GM19397 (cell line): ENCODE results near the gene RDX.

Experiments used
- ATAC-seq: cut with Tn5 transposase; IDR thresholded peaks from one replicate; pipeline ENCODE4 v1.9.1; 2021; ENCODE audit warnings: mild to moderate bottlenecking, moderate library complexity; ENCODE audit not compliant: unreplicated experiment

Gene RDX

DNA sequence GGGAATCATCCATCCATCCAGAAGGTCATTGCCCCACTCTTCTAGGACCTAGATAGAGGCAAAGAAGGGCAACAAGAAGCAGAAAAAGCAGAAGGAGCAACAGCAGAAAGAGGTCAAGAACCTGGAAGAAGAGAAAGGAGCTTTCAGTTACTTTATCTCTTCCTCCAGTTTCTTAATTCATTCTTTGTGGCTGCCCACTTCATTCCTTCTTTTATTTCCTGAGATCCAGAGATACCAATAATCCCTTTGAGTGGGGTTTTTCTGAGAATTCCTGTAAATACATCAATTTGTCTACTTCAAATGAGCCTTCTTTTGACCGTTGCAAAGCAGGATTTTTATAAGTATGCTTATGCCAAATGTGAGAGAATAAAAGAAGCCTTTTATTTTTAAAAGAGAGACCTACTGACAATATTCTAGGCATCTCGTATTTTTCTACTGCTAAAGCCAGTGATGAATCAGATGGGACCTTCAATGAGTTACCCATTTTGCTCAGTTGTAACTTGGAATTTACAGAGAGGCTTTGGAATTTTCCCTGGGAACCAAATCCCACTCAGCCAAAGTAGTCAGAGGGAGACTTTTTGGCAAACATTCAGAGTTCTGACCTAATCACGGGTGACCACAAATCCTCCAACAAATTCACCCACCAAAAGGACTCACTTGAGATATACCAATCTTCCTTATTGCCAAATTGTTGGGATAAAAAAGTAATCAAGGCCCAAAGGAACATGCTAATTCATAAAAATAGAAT lies 148.3 kb downstream of the RDX start:
- ATAC-seq: no peak

DNA sequence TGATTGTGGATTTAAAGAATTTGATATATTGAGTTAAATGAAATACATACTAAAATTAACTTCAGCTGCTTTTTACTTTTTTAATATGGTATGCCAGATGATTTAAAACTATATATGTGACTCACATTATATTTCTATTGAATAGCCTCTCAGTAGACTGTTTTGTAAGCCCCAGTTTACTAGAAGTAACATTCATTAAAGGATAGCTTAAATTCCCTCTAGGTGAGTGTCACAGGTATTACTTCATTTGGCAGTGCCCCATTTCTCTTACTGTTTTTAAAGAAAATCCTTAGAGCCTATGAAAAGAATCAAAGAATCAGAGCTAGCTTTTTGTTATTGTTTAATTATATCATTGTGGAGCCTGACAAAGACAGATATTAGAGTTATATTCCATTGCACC lies 154.6 kb downstream of the RDX start:
- no peak for ATAC-seq

DNA sequence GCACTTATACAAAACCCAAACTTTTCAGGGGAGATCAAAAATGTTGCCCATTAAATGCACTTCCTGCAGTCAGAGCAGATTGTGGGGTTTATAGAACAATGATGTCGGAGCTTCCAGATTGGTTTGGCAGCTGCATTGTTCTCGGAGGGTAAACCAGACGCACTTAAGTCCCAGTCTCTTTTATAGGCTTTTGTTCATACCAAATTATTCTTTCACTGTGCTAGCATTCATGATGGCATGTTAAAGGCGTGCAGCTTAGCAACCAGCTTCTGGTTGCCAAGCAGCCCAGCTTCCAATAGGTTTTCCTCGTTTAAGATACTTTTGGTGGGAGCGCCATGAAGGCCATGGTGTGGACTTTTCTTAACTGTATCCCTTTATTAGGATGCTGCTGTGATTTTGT lies 162.3 kb downstream of the RDX start:
- ATAC-seq: no peak

DNA sequence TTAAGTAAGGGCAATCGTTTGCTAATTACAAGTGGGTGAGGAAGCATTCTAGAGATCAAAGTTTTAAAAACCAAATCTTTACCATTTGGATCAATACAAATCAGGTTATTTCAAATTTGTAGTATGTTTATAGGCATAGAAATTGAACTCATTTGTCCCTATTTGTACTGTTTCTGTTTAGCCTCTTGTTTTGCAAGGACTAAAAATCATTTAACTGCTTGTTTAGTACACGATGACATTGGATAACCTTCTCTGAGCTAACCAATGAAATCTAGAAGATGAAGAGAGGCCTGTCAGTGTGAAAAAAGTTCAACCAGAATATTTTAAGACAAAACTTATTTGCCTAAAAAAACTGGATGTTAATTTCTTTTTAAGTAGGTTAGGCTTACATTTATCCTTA lies 163.3 kb downstream of the RDX start:
- ATAC-seq: no peak

DNA sequence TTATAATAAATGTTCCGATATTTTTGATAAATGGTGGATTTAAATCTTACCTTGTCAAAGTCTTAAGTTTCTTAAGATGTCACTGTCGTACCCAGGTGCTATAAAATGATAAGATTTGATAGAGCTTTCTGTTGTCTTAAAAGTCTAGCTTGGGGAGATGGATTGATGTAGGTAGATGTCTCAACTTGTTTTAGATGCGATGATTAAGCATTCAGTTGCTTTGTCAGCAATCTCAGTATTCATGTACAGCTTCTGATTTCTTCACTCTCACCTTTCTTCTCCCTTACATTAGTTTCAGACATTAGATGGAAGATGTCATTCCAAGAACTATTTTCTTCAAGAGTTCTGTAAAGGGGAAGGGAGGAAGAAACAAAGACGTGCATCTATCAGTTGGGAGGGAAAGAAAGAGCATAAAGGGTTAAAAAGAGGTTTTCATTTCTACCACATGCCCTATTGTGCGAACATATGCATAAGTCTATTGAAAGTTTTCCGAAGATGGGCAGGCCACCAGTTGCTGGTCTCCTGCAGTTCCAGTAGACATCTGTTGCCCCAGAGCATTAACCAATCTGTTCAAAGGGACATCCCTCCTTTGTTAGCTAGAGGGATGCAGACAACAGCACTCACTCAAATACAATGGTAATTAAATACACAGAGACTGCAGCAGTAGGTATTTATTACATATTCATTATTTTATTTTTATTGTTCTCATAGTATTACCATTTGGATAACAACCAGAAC lies 164.9 kb downstream of the RDX start:
- ATAC-seq: no peak

GRCh38 chr11:110130642-110131238 lies 165.7 kb downstream of the RDX start:
- ATAC-seq: no peak

DNA sequence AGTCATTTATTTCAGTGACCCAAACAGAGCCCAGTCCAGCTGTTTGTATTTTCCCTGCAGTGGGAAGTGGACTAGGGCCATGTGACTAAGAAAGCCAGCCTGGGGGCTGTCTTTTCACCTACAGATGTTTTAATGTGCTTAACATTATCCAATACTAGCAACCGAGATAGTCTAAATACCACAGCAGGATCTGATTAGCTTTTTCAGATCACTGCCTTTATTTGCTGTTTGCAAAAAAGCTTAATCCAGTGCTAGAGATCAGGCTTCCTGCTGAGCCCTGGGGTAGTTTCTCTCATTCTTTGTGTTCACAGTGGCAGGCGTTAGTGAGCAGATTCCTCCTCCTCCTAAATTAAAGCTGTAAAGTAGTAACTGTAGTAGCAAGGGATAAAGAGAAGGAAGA lies 168.3 kb downstream of the RDX start:
- no peak for ATAC-seq

- ATAC-seq: no peak
These were observed 169.5 kb downstream of the RDX start for GRCh38 chr11:110126936-110127335.

DNA sequence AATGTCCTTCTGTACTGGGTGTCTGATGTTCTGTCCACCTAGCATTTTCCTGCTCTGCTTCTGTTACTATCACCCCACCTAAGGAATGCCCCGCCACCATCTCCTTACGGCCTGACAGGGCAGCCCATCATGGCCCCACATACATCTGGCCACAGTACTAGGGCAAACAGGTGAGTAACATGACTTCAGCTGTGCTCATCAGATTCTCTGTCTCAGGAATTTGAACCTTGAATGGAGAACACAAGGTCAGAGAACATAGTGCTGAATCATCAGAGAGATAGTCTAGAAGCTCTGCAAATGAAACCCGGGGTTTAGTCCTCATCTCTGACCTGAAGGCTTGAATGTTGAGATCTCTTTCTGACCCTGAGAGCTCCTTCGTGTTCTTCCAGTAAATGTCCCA lies 170.8 kb downstream of the RDX start:
- ATAC-seq: no peak
